ENCODE results near the gene ZDHHC12. TPM values are rescaled to one million over a fixed set of nuclear protein-coding genes. Genes with fewer than 3 reads are reported as not detected.

The ZDHHC12 gene
- total RNA-seq, 1 experiment from 2014 or later, result 57.6 TPM

DNA sequence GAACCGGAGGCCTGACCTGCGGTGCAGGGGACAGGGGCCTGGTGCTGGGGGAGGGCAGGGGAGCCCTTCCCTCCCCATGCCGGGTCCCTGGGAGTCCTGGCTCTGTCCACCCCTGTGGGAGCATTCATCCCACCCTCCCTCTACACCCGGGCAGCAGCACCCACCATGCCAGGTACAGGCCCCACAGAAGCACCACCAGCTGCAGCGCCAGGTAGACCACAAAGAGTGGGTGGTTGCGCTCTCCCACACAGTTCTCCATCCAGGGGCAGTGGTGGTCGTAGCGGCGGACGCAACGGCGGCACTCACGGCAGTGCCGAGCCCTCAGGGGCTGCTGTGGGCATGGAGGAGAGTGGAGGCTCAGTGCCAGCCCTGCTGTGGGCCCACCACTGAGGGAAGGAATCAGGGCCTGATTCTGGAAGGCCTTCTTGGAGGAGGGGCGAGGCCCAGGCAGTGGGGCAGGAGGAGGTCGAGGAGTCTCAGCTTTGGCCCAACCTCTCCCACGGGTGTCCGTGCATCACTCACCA, 2.4 kb downstream of the ZDHHC12 start:
- no peak for ATAC-seq
- no peak overlapping the region for H3K4me3 ChIP-seq (replicated peaks in 1 of 2; ENCODE audit: low read depth in 1 of 2, low read length in 2 of 2)

More for the DNA sequence above, 2.4 kb downstream of the ZDHHC12 start:
- RAD21 ChIA-PET (ENCODE audit: low non-redundant PET in 1 of 2, low total read pairs in 2 of 2, uncharacterized antibody in 2 of 2, unreplicated experiment in 2 of 2), result no interaction called here
- Histone ChIP-seq H3K79me2 (ENCODE audit: insufficient read depth, low read length) (peaks cover 9% of the 10 kb centered on the region; the same call in 1 of the 2 replicates), H3K36me3 (ENCODE audit: control insufficient read depth in 1 of 2, insufficient read depth in 2 of 2, low read length in 2 of 2) (peaks cover 0 to 3% of the 10 kb centered on the region in 2 experiments; a peak in 1 of 4 replicates), H3K9me2 (ENCODE audit: insufficient read depth) (no peaks in the 10 kb centered on the region), H3K9me3 (ENCODE audit: control insufficient read depth in 1 of 2, insufficient read depth in 1 of 2, low read depth in 1 of 2, low read length in 2 of 2) (no peaks in the 10 kb centered on the region), H3K4me1 (ENCODE audit: control insufficient read depth in 1 of 2, insufficient read depth in 2 of 2, low read length in 2 of 2) (peaks cover 9 to 28% of the 10 kb centered on the region in 2 experiments), H3K9ac (ENCODE audit: low read length) (no peak overlapping the region), H2AFZ (ENCODE audit: low read depth, low read length, poor library complexity, severe bottlenecking) (no peak overlapping the region), H3K27ac (ENCODE audit: low read depth, low read length) (0 out of 2 replicates have a peak overlapping the region, but pooled peaks have one; percentile 62), H3K27me3 (ENCODE audit: insufficient read depth, low read length) (no peaks in the 10 kb centered on the region), H4K20me1 (ENCODE audit: insufficient read depth) (no peaks in the 10 kb centered on the region), H3K4me2 (ENCODE audit: low read length) (no peak overlapping the region)
- TF ChIP-seq EGR1 (IDR thresholded peaks at IDR 0.05; ENCODE audit: low read depth) (no peak), JUND (IDR thresholded peaks at IDR 0.05) (no peak), SIN3A (IDR thresholded peaks at IDR 0.05; ENCODE audit: low read depth) (no peak), RAD21 (IDR thresholded peaks at IDR 0.05; ENCODE audit: low read depth) (no peak), CBX3 (IDR thresholded peaks at IDR 0.05; ENCODE audit: low read depth) (no peak), EZH2 (IDR thresholded peaks at IDR 0.05) (no peak), REST (IDR thresholded peaks at IDR 0.05; ENCODE audit: low read depth) (no peak), SRF (IDR thresholded peaks at IDR 0.05; ENCODE audit: low read depth) (no peak), YY1 (IDR thresholded peaks at IDR 0.05; ENCODE audit: extremely low read depth, insufficient replicate concordance, low read depth, low read length) (no peak), POLR2A (IDR thresholded peaks at IDR 0.05; ENCODE audit: borderline replicate concordance, extremely low read depth, insufficient read depth, insufficient read length) (no peak)
- TF ChIP-seq, protein P1, sequence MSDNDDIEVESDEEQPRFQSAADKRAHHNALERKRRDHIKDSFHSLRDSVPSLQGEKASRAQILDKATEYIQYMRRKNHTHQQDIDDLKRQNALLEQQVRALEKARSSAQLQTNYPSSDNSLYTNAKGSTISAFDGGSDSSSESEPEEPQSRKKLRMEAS (IDR thresholded peaks at IDR 0.05), result no peak
- TF ChIP-seq, protein P2, sequence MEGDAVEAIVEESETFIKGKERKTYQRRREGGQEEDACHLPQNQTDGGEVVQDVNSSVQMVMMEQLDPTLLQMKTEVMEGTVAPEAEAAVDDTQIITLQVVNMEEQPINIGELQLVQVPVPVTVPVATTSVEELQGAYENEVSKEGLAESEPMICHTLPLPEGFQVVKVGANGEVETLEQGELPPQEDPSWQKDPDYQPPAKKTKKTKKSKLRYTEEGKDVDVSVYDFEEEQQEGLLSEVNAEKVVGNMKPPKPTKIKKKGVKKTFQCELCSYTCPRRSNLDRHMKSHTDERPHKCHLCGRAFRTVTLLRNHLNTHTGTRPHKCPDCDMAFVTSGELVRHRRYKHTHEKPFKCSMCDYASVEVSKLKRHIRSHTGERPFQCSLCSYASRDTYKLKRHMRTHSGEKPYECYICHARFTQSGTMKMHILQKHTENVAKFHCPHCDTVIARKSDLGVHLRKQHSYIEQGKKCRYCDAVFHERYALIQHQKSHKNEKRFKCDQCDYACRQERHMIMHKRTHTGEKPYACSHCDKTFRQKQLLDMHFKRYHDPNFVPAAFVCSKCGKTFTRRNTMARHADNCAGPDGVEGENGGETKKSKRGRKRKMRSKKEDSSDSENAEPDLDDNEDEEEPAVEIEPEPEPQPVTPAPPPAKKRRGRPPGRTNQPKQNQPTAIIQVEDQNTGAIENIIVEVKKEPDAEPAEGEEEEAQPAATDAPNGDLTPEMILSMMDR (IDR thresholded peaks at IDR 0.05 in 2 of 3, conservative IDR thresholded peaks at IDR 0.05 in 1 of 3; ENCODE audit: borderline replicate concordance in 1 of 3, insufficient read depth in 1 of 3, low read depth in 2 of 3, low read length in 2 of 3), result no peak
- TF ChIP-seq, protein P3, sequence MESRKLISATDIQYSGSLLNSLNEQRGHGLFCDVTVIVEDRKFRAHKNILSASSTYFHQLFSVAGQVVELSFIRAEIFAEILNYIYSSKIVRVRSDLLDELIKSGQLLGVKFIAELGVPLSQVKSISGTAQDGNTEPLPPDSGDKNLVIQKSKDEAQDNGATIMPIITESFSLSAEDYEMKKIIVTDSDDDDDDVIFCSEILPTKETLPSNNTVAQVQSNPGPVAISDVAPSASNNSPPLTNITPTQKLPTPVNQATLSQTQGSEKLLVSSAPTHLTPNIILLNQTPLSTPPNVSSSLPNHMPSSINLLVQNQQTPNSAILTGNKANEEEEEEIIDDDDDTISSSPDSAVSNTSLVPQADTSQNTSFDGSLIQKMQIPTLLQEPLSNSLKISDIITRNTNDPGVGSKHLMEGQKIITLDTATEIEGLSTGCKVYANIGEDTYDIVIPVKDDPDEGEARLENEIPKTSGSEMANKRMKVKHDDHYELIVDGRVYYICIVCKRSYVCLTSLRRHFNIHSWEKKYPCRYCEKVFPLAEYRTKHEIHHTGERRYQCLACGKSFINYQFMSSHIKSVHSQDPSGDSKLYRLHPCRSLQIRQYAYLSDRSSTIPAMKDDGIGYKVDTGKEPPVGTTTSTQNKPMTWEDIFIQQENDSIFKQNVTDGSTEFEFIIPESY (IDR thresholded peaks at IDR 0.05; ENCODE audit: extremely low read depth, insufficient replicate concordance, low read length), result no peak
- CTCF ChIA-PET, result no interaction called here
- no TSS peak for BruUV-seq (replicated peaks)
- DNase-seq (ENCODE audit: low read depth, low spot score), result no peak
- POLR2A ChIA-PET, result no interaction called here
- intact Hi-C loops (cut with micrococcal nuclease), result no loop called here

Measured in HCT116 (cell line).